HG03342 (cell line): Measurements from ENCODE around the gene ZNF324B.
A peak's percentile ranks its signal among the peaks of the same experiment; 100 is the strongest.
"Not testable (repeated sequence)": the region's sequence is repeated elsewhere in the genome, so short reads cannot be mapped to it uniquely, and the experiment has no call there.

Experiments
- ATAC-seq: cut with Tn5 transposase; IDR thresholded peaks from one replicate; pipeline ENCODE4 v1.9.1; 2021; ENCODE audit warnings: mild to moderate bottlenecking, moderate library complexity; ENCODE audit not compliant: unreplicated experiment

ZNF324B gene

GRCh38 chr19:58451358-58452101 lies at the start of gene ZNF324B:
Gene ZNF324B, plus strand, starts transcription at chr19:58451622. Its CDS starts 2,080 bp downstream, at chr19:58453702.
- peak; percentile 94 for ATAC-seq

DNA sequence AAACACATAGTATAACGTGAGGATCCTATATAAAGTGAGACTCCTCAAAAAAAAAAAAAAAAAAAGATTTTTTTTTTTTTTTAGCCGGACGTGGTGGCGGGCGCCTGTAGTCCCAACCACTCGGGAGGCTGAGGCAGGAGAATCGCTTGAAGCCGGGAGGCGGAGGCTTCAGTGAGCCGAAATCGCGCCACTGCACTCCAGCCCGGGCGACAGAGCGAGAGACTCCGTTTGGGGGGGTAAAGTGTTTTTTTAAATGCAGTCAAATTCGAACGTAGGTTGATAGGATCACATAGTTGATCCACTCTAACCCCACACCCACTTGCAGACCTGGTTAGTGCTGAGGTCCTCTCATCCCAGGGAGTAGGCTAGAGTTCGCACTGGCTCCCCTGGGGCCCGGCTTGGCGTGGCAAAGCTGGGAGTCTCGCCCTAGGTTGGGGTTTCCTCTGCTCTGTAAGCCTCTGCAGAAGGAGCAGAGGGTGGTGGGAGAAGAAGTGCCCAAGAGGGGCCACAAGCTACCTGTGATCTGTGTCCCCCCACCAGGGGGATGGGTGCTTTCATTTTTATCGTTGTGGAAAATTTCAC lies 49.5 kb upstream of the ZNF324B start:
- ATAC-seq, result no peak

GRCh38 chr19:58403920-58404478 lies 47.4 kb upstream of the ZNF324B start:
- ATAC-seq, result not testable (repeated sequence)

GRCh38 chr19:58406818-58407657 lies 44.4 kb upstream of the ZNF324B start:
- no peak for ATAC-seq

DNA sequence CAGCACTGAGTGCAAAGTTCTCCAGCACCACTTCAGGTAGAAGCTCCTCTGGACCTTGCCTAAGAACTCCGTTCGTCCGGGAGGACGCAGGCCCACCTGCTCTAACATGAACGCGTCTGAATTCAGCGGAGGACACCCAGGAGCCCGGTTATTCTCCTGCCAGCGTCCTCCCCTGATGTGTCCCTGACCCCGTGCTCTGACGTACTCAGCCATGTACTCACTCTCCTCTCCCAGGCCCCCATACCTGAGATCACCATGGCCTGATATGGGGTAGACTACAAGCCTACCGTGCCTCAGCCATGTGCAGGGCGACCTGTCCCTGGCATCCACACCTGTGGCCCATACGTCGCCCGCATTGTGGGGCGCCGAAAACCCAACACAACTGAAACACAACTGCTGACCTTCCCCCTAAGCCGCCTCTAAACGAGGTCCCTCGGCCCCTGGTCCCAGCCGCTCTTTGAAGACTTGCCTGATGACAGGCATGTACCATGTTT lies 43.7 kb upstream of the ZNF324B start:
- ATAC-seq, result peak; percentile 5

- ATAC-seq, result peak; percentile 90
Measured at GRCh38 chr19:58408152-58409009, 43.0 kb upstream of the ZNF324B start, which contains the start of gene ZNF584. Gene ZNF584, plus strand, starts transcription at chr19:58408649. Its CDS starts 499 bp downstream, at chr19:58409148.

GRCh38 chr19:58409010-58409790 lies 42.2 kb upstream of the ZNF324B start:
- ATAC-seq, result no peak

DNA sequence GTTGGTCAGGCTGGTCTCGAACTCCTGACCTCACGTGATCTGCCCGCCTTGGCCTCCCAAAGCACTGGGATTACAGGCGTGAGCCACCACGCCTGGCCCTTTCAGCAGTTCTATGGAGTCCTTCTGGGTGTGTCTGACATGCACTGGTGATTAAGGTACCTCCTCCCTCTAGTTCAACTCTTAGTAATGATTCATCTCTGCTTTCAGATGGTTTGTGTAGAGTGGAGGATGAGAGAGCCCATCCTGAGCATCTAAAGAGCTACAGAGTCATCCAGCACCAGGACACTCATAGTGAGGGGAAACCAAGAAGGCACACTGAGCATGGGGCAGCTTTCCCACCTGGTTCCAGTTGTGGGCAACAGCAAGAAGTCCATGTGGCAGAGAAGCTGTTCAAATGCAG lies 34.8 kb upstream of the ZNF324B start:
- ATAC-seq, result no peak

GRCh38 chr19:58417071-58417470 lies 34.4 kb upstream of the ZNF324B start:
- no peak for ATAC-seq

GRCh38 chr19:58428617-58429016 lies 22.8 kb upstream of the ZNF324B start:
- ATAC-seq, result no peak

GRCh38 chr19:58429745-58430144 lies 21.7 kb upstream of the ZNF324B start:
- no peak for ATAC-seq

DNA sequence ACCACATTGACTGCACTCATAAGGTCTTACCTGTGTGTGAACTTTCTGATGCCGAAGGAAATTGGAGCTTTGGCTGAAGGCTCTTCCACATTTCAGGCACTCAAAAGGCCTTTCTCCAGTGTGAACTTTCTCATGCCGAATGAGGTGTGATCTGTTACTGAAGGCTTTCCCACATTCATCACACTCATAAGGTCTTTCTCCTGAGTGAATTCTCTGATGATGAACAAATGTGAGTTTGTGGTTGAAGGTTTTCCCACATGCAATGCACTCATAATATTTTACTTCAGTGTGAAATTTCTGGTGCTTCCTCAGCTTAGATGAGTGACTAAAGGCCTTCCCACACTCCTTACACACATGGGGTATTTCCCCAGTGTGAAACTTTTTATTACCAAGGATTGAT lies 17.2 kb upstream of the ZNF324B start:
- no peak for ATAC-seq

- peak; percentile 96 for ATAC-seq
Measured at GRCh38 chr19:58439576-58440554, 11.6 kb upstream of the ZNF324B start, which contains the start of gene ZNF132. Gene ZNF132, minus strand, starts transcription at chr19:58440153. Its CDS starts 332 bp downstream, at chr19:58439821.

DNA sequence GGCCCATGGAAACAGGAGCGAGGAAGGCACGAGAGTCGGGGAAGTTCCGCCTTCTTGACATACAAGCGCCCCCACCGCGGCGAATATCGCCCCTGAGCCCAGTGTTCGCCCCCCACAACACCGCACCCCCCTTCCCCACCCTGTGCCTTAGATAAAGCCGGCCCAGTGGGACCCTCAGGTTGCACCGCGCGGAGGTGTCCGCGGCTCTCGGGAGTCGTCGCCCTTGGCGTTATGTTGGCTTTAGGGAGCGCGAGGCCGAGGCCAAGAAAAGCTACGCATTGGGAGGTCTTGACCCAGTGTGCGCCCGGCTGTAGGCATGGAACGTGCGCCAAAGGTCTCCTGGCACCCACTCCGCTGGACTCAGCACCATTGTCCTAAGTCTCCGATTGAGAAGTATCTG lies 10.9 kb upstream of the ZNF324B start:
- no peak for ATAC-seq

DNA sequence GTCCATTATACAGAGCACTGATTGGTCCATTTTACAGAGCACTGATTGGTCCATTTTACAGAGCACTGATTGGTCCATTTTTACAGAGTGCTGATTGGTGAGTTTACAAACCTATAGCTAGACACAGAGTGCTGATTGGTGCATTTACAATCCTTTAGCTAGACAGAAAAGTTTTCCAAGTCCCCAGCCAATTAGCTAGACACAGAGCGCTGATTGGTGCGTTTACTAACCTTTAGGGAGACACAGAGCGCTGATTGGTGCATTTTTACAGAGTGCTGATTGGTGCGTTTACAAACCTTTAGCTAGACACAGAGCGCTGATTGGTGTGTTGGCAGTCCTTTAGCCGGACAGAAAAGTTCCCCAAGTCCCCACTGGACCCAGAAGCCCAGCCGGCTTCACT lies 8.4 kb upstream of the ZNF324B start:
- ATAC-seq, result not testable (repeated sequence)

- ATAC-seq, result not testable (repeated sequence)
Measured at GRCh38 chr19:58448860-58449259, 2.6 kb upstream of the ZNF324B start.

- not testable (repeated sequence) for ATAC-seq
Measured at GRCh38 chr19:58449980-58450379, 1.4 kb upstream of the ZNF324B start.

- ATAC-seq, result no peak
Measured at GRCh38 chr19:58450856-58451357, 515 bp upstream of the ZNF324B start.
